NCI-H2196 treated with DMSO at 0.1 percent for 48 hours (cell line): ENCODE data around the gene LDHAL6B.
A peak's percentile ranks its signal among the peaks of the same experiment; 100 is the strongest.
"Not testable (repeated sequence)": the region's sequence is repeated elsewhere in the genome, so short reads cannot be mapped to it uniquely, and the experiment has no call there.

Source experiments
- DNase-seq: peaks from one replicate; lab custom pipeline; 2025; ENCODE audit not compliant: unreplicated experiment; lab: John Stamatoyannopoulos, UW

The LDHAL6B gene

DNA sequence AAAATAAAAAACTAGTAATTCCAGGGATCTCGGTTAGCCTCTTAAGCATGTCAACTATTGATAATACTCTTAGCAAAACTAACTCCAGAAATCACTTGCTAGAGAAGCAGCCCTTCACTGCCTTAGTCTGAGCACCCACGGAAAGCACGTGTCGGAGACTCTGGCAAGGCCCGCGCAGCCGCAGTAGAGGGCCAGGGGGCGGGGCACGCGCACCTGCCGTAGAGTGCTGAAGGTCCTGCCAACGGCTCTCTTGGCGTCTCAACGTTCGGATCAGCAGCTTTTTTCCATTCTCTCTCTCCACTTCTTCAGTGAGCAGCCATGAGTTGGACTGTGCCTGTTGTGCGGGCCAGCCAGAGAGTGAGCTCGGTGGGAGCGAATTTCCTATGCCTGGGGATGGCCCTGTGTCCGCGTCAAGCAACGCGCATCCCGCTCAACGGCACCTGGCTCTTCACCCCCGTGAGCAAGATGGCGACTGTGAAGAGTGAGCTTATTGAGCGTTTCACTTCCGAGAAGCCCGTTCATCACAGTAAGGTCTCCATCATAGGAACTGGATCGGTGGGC lies at the start of gene LDHAL6B:
Gene LDHAL6B, plus strand, starts transcription at position 221 of the 561 bp plus-strand sequence. Its CDS starts 98 bp downstream, at position 319.
- DNase-seq = no peak

GRCh38 chr15:59157396-59157795 lies 49.2 kb upstream of the LDHAL6B start:
- DNase-seq = no peak

DNA sequence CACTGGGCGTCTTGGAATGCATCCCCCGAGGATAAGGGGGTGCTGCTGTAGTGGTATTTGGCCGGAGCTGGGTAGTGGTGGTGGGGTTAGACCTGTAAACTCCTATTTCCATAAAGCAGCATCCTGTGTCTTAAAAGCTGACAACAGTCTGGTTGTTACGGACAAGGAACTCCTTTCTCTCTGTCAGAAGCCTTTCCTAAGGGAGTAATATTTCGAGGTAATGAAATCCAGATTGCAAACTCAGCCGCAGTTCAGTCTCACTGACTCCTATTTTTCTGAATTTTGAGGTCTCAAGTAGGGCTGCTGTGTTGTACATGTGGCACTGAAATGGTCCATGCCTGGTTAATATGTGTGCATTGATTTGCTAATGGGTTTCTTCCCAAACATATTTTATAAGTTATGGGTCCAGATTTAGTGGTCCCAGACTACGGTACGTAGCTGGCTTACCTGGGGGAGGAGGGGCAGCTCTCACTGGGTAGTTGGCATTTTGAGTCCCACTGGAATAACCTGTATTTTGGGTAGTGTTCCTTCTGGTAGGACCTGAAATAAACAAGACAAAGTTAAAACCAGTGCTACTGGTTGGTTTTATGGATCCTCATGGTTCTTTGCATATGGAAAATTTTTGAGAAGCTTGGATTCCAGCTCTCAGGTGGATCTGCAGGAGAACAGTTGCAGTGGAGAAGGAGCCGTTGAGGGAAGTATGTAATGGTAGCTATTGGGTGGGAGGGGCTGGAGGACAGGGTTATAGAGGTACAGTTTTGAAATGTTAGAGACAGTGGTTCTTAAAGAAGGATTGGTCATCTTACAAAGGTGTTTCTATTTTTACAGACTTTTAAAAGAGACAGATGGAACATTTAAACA lies 48.6 kb upstream of the LDHAL6B start:
- no peak for DNase-seq

DNA sequence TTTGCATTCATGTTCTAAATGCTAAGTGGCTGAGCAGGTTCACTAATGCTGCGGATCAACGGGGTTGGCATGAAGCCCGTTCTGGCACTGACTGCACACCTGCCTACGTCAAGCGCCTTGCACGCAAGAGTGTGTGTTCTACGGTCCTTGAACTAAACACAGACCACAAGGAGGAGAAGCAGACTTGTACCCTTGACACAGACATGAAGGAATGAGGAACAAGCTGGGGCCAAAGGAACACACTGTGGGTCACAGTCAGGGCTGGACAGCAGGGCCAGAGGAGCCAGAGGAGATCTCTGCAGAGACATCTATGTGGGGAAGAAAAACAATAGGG lies 48.0 kb upstream of the LDHAL6B start:
- DNase-seq = peak; percentile 18

- DNase-seq = no peak
Observed at GRCh38 chr15:59159210-59159609, 47.4 kb upstream of the LDHAL6B start.

- DNase-seq = no peak
Observed at GRCh38 chr15:59160880-59161593, 45.6 kb upstream of the LDHAL6B start.

GRCh38 chr15:59162080-59162479 lies 44.6 kb upstream of the LDHAL6B start:
- not testable (repeated sequence) for DNase-seq

DNA sequence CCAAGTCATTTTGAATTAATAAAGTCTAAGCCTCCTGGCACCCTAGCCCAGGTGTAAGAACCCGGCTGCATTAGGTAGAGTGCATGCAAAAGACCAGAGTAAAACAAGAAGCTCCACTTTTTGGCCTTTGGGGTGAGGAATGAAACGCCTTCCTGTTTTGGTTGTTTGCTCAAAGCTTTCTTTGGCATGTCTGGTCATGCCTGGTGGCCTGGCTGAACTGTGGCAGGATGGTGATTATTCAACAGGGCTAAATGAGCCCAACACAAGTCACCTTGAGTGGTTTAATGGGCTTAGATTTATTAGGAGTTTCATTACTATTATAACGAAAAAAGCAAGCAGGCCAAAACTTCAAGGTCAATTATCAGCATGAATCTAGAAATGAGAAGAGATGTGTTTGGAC lies 40.9 kb upstream of the LDHAL6B start:
- DNase-seq = no peak

- no peak for DNase-seq
Observed at GRCh38 chr15:59166166-59166565, 40.5 kb upstream of the LDHAL6B start.

DNA sequence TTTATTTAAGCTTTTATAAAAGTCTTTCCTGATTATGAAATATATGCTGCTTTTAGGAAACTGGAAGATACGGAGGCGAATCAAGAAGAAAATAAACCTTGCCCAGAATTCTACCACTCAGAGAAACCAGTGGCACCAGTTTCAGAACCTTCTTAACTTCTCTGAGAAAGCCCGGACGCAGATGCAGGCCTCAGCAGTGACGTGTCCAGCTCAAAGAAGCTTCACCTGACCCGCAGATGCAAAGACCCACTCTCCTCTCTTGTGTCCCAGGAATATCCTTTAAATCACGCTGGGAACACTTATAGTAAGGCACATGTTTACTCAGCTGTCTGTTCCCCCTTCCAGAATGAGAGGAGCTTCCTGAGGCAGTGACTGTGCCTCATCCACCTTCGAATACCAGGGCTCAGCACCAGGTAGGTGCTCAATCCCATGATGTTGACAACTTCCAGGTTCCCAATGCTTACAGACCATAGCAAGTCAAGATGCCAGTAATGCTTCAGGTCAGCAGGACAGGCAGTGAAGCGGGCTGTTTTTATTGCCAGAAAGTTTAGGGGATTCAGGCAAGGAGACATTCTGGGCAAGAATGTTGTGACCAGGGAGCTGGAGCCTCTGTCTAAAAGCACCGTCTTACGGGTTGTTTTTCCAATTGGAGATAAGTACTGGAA lies 39.9 kb upstream of the LDHAL6B start:
- no peak for DNase-seq

GRCh38 chr15:59168536-59168935 lies 38.1 kb upstream of the LDHAL6B start:
- no peak for DNase-seq

GRCh38 chr15:59169251-59169708 lies 37.4 kb upstream of the LDHAL6B start:
- DNase-seq = no peak

GRCh38 chr15:59170295-59171066 lies 36.2 kb upstream of the LDHAL6B start:
- DNase-seq = peak; percentile 14

DNA sequence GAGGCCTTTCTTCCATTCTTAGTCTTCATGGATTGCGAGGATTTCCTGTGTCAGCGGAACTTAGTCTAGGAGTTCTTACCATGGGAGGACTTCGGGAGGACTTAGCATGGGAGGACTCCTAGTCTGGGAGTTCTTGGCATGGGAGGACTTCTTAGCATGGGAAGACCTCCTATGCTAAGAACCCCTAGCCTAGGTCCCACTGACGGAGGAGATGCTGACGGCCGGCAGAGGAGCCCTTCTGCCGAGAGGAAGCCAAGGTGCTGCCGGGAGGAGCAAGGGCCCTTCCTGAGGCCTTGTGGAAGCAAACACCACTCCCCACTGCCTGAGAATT lies 35.6 kb upstream of the LDHAL6B start:
- no peak for DNase-seq

DNA sequence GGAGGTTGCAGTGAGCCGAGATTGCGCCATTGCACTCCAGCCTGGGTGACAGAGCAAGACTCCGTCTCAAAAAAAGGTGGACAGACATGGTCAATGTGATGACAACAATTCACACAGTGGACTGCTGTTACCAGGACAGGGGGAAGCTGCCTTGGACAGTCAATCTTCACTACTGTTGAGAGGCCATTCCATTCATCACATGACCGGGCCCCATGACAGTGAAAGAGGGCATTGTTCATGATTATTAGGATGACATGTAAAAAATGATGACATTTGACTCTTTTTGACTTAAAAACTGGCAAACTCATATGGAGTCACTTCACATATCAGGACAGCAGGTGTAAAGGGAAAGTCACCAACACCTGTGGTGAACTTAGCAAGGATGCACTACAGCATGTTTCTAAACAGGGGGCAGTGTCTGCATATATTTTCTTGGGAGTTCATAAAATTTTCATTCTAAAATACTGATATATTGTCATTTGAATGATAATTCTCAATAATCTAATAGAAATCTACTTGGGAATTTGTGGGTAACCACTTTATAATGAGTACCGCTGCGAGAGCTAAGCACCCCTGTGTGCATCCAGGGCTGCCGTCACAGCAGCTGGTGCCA lies 34.2 kb upstream of the LDHAL6B start:
- no peak for DNase-seq

GRCh38 chr15:59173194-59173593 lies 33.4 kb upstream of the LDHAL6B start:
- no peak for DNase-seq

DNA sequence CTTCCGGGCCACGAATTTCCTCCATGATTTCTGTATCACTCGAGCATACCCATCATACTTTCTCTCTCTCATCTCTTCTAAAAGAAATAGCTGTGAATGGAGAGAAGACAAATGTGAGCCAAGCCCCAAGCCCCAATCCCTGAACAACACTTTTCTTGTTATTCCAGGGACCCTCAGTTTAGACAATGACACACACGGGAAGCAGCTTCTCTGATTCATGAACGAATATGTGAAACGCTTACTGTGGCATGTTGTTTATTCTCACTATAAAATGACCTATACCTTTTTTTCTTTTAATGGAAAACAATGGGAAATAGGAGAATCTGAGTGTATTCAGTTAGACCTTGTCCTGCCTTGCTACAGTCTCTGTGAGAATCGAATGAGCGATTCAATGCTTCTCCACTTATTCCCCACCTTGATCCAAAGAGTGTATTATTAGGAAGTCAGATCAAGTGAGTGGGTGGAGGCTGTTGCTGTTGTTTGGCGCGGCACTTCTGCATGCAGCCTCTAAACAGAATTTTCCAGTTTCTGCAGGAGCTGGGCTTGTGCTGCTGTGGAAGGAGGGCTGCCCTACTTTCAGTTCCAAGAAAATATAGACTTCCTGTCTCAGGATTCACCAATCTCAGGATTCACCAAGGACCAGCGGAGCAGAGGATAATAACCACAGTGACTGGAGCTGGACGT lies 32.4 kb upstream of the LDHAL6B start:
- no peak for DNase-seq

GRCh38 chr15:59174835-59175831 lies 31.5 kb upstream of the LDHAL6B start:
- DNase-seq = peak; percentile 11
